Hematopoietic multipotent progenitor cell treated with erythropoietin and hydrocortisone succinate and interleukin-3 and kit ligand, for 6 days (in vitro differentiated cells): ENCODE data around the gene C9orf78.
A peak's percentile ranks its signal among the peaks of the same experiment; 100 is the strongest.

ENCODE experiments used
- DNase-seq: peaks from one replicate; pipeline ENCODE4 v3.0.0-alpha.2; 2015

C9orf78 gene

GRCh38 chr9:129835128-129835859 lies at the start of gene C9orf78, which contains the start of gene USP20:
Gene C9orf78, minus strand, starts transcription at chr9:129835275. Its CDS starts 54 bp downstream, at chr9:129835221.
Gene USP20, plus strand, starts transcription at chr9:129835458. Its CDS starts 17,098 bp downstream, at chr9:129852556.
- peak; percentile 99 for DNase-seq

DNA sequence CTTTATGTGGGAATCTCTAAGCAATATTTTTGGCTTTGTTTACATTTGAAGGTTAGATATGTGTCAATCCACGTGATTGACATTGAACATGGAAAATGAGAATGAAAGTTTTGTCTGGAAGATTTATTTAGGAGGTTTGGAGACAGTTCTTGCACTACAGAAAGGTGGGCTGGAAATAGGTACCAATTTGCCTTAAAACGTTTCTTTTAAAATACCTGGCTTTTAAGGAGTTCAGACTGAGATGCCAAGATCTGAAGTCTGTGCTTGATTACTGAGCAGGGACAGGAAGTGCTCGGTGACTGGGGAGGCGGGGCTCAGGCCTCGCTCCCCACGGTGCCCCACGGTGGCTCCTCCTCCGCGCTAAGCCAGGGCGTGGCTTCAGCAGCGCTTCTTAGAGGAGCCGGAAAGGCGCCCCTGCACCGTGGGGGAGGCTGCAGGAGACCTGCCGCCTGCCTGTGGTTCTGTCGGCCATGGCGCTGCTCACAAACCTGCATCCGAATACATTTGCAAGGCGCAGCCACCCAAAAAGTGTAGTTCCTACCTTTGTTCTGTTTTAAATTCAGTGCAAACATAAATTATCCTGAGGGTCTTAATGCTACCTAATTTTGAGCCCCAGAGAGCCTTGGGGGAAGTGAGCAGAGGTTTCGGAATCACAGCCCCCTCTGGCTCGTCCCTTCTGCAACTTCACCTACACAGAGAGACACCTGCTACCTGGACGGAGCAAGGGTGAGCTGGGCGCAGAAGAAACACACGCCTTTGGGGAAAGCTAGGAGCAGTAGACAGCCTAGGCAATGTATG lies 49.3 kb upstream of the C9orf78 start:
- DNase-seq = peak; percentile 98

DNA sequence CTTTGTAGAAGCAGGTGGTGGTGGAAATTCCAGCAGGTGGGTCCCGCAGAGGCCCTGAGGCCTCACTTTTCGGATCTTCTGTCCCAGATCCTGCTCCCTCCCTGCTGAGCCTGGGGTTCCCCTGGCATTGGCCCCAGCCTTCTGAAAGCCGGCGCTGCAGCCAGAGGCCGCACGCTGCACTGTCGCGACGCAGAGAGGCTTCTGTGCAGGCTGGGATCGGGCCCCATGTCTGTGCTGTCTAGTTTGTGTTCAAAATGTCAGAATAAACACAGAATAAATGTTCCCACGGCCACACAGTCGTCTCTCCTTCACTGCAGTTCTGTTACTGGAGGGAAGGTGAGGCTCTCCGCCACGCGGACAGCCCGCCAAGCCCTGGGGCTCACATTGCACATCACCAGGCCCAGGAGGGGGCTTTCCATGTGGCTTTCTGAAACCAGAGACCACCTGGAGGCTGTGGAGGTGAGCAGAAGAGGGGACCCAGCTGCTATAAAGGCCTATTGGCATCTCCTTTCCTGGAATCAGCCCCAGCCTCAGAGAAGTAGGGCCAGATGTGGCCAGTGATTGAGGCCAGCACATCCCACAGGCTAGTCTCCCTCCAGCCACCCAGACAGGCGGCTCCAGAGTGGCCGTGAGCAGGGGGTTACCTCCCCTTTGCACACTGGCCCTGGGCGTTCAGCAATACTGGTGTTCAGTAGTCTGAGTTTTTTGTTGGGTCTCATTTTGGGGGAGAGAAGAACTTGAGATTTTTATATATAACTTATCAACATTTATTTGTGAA lies 46.7 kb upstream of the C9orf78 start:
- no peak for DNase-seq

GRCh38 chr9:129880654-129881546 lies 45.8 kb upstream of the C9orf78 start:
- DNase-seq = no peak

DNA sequence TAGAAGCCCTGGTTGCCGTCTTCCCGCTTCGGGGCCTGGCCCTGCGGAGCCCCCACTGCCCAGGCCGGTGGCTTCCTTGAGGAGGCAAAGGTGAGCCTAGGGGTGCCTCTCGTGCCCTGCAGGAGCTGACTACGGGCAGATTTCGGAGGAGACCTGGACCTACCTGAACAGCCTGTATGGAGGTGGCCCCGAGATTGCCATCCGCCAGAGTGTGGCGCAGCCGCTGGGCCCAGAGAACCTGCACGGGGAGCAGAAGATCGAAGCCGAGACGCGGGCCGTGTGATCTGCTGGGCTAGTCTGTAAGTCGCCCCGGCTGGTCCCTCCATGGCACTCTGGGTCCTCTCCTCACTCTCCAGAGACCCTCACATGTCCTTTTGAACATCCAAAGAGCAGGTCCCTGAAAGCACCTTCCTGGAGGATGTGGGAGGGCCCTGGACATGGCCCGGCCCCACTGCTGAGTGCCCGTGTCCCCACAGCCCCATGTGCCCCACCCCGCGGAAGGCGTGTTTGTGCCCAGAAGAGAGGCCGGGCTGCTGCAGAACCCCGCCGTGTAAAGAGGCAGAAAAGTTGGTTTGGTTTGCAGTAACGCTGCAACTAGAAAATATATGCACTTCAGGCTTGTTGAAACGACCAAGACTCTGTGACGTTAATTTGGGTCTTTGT lies 45.0 kb upstream of the C9orf78 start:
- DNase-seq = peak; percentile 45

GRCh38 chr9:129879103-129879699 lies 44.1 kb upstream of the C9orf78 start:
- DNase-seq = peak; percentile 98

DNA sequence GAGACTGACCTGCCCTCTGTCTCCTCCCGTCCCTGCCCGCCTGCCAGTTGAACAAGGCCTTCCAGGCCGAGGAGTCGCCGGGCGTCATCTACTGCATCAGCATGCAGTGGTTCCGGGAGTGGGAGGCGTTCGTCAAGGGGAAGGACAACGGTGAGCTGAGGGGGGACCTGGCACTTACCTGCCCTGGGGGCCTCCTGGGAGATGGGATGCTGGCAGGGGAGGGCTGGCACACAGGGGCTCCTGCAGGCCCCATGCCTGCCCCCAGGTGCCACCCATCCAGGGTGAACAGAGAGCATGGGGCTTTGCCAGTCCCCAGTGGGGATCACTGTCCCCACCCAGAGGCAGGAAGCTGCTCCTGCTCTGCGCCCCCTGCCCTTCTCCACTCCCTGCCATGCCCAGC lies 43.2 kb upstream of the C9orf78 start:
- peak; percentile 62 for DNase-seq

DNA sequence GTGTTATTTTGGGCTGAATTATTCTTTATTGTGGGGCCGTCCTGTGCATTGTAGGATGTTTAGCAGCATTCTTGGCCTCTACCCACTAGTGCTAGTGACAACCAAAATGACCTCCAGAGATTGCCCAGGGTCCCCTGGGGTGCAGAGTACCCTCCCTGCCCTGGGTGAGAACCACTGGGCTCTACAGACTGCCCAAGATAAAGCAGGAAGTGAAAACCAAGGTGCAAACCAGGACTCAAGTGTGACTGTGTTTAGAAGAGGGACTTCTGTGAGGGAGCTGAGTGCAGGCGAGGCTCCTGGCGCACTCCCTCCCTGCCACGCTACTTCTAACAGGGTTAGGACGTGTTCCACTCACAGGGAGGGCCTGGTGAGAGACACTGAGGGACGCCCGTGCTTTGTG lies 41.7 kb upstream of the C9orf78 start:
- no peak for DNase-seq

DNA sequence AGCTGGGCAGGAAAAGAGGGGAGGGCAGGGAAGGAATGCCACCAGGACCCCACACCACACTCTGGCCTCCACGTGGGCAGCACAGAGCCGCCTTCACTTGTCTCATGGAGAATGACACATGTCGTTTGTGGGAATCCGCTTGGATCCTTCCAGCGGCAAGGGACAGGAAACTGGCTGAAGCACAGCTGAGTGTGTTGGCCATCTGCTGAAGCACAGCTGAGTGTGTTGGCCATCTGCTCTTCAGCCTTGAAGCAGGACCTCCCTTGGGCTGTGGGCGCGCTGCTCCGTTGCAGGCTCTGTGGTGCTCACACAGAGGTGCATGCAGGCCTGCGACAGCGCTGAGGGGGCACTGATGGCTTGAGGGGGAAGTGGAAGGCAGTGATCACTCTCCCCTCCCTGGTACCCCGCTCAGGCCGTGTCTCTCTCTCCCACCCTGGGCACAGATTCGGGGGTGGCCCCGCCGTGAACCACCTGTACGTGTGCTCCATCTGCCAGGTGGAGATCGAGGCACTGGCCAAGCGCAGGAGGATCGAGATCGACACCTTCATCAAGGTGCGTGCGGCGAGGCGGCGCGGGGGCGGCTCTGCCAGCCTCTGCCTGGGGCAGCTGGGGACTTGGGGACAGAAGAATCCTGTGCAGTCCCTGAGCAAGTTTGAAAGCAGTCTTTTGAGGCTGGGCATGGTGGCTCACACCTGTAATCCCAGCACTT lies 40.8 kb upstream of the C9orf78 start:
- no peak for DNase-seq

DNA sequence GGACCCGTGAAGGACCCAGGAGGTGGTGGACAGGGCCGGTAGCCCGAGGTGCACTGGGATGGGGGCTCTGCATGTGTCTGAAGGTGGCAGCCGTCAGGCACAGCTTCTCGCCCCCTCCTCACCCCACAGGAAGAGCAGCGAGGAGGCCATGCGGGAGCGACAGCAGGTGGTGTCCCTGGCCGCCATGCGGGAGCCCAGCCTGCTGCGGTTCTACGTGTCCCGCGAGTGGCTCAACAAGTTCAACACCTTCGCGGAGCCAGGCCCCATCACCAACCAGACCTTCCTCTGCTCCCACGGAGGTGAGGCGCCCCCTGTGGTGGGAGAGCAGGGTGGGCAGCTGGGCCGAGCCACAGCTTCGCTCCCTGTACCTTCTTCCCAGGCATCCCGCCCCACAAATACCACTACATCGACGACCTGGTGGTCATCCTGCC lies 40.1 kb upstream of the C9orf78 start:
- DNase-seq = no peak

GRCh38 chr9:129874261-129875101 lies 39.4 kb upstream of the C9orf78 start:
- no peak for DNase-seq

GRCh38 chr9:129873563-129874190 lies 38.6 kb upstream of the C9orf78 start:
- DNase-seq = no peak

DNA sequence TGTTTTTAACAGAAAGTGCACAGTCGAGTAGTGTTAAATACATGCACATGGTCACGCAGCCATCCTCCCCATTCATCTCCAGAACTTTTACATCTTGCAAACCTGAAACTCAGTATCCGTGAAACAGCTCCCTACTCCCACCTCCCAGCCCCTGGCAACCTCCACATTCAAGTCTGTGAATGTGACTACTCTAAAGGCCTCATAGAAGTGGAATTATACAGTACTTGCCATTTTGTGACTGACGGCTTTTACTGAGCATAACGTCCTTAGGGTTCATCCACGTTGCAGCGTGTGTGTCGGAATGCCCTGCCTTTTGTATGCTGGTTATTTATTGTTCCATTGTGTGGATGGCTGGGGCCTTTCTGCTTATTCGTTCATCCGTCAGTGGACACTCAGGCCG lies 36.0 kb upstream of the C9orf78 start:
- DNase-seq = no peak

DNA sequence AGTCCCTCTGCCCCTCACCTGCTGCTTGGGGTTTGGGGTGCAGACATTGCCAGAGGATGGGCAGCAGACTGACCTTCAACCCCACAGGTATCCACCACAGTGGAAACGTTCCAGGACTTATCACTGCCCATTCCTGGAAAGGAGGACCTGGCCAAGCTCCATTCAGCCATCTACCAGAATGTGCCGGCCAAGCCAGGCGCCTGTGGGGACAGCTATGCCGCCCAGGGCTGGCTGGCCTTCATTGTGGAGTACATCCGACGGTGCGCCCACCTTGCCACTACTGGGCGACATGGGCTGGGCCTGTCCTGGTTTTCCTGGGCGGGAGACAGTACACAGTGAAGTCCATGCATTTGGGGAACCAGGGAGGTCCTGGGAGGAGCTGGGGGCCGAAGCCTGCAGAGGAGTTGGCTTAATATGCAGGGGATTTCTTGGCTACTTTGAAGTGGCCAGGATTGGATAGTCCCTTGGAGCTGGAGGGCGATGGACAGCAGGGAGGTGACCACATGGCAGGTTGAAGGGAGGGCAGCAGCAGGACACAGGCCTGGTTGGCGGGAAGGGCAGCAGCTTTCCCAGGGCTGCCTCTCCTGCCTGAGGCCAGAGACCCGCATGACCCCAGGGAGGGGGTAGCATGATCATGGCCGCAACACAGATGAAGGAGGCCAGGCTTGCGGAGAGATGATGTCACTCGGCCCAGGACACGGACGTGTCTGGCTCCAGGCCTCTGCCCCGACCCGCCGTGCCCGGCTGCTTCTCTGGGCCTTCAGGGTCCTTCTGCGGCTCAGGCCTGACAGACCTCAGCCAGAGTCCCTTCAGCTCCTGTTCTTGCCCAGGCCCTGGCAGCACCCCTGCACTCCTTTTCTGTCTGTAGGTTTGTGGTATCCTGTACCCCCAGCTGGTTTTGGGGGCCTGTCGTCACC lies 34.8 kb upstream of the C9orf78 start:
- no peak for DNase-seq

- DNase-seq = no peak
These were observed 33.9 kb upstream of the C9orf78 start for GRCh38 chr9:129868872-129869486.

- DNase-seq = no peak
These were observed 33.2 kb upstream of the C9orf78 start for GRCh38 chr9:129868023-129868871.
